SK-N-SH treated with all-trans-retinoic acid at 6 μM for 48 hours (cell line): Measurements from ENCODE around the gene SDK1.

Source experiments
- ATAC-seq: fragments of 200-7000 bp; cut with Tn5 transposase; 3 replicates; pipeline ENCODE4 v1.9.1; 2020; ENCODE audit warnings: mild to moderate bottlenecking, moderate library complexity
- ARNTL ChIP-seq: fragments of 450-650 bp; formaldehyde crosslinking; IDR thresholded peaks from 2 replicates; pipeline ENCODE4 v1.5.0; 2020; ENCODE audit warnings: low read depth, mild to moderate bottlenecking, moderate library complexity, borderline replicate concordance
- CREB5 ChIP-seq: fragments of 250-450 bp; sonication (Bioruptor Pico); IDR thresholded peaks from 2 replicates; pipeline ENCODE4 v1.5.1; 2020; ENCODE audit warnings: low read depth, mild to moderate bottlenecking, moderate library complexity
- CSDC2 ChIP-seq: fragments of 250-450 bp; sonication (Bioruptor Pico); IDR thresholded peaks from 2 replicates; pipeline ENCODE4 v1.5.0; 2020; ENCODE audit warnings: mild to moderate bottlenecking, moderate library complexity
- CSRNP3 ChIP-seq: fragments of 250-450 bp; sonication (Bioruptor Pico); IDR thresholded peaks from 2 replicates; pipeline ENCODE4 v1.5.1; 2021; ENCODE audit warnings: mild to moderate bottlenecking, moderate library complexity
- GLIS3 ChIP-seq: fragments of 250-450 bp; sonication (Bioruptor Pico); IDR thresholded peaks from 2 replicates; pipeline ENCODE4 v1.5.0; 2020; ENCODE audit warnings: mild to moderate bottlenecking, moderate library complexity
- ISL1 ChIP-seq: fragments of 250-450 bp; sonication (Bioruptor Pico); IDR thresholded peaks from 2 replicates; pipeline ENCODE4 v2.1.2; 2022; ENCODE audit warnings: mild to moderate bottlenecking, moderate library complexity
- OSR1 ChIP-seq: fragments of 250-450 bp; sonication (Bioruptor Pico); IDR thresholded peaks from 2 replicates; pipeline ENCODE4 v1.8.0; 2022; ENCODE audit warnings: moderate library complexity, mild to moderate bottlenecking, inconsistent platforms
- PATZ1 ChIP-seq: fragments of 250-450 bp; sonication (Bioruptor Pico); IDR thresholded peaks from 2 replicates; pipeline ENCODE4 v1.8.0; 2020; ENCODE audit warnings: mild to moderate bottlenecking, moderate library complexity, borderline replicate concordance
- POU6F1 ChIP-seq: fragments of 250-450 bp; sonication (Bioruptor Pico); IDR thresholded peaks from 2 replicates; pipeline ENCODE4 v1.8.0; 2021; ENCODE audit warnings: low read depth, mild to moderate bottlenecking, moderate library complexity, borderline replicate concordance
- PPARA ChIP-seq: fragments of 250-450 bp; sonication (Bioruptor Pico); IDR thresholded peaks from 2 replicates; pipeline ENCODE4 v1.5.0; 2020; ENCODE audit warnings: mild to moderate bottlenecking, borderline replicate concordance
- RARB ChIP-seq: fragments of 250-450 bp; sonication (Bioruptor Pico); IDR thresholded peaks from 2 replicates; pipeline ENCODE4 v1.8.0; 2021; ENCODE audit warnings: mild to moderate bottlenecking, moderate library complexity
- SNAI2 ChIP-seq: fragments of 250-450 bp; sonication (Bioruptor Pico); IDR thresholded peaks from 2 replicates; pipeline ENCODE4 v1.5.0; 2020; ENCODE audit warnings: mild to moderate bottlenecking, moderate library complexity
- TCF4 ChIP-seq: fragments of 250-450 bp; sonication (Bioruptor Pico); IDR thresholded peaks from 2 replicates; pipeline ENCODE4 v1.8.0; 2021; ENCODE audit warnings: mild to moderate bottlenecking, moderate library complexity, borderline replicate concordance
- TOX ChIP-seq: fragments of 250-450 bp; sonication (Bioruptor Pico); IDR thresholded peaks from 2 replicates; pipeline ENCODE4 v1.8.0; 2021; ENCODE audit warnings: mild to moderate bottlenecking, moderate library complexity, borderline replicate concordance
- ZC3H10 ChIP-seq: fragments of 250-450 bp; sonication (Bioruptor Pico); IDR thresholded peaks from 2 replicates; pipeline ENCODE4 v1.5.1; 2021; ENCODE audit warnings: mild to moderate bottlenecking, moderate library complexity
- ZFP30 ChIP-seq: fragments of 450-650 bp; formaldehyde crosslinking; IDR thresholded peaks from 2 replicates; pipeline ENCODE4 v1.5.0; 2022; ENCODE audit warnings: mild to moderate bottlenecking, moderate library complexity
- ZNF565 ChIP-seq: fragments of 450-650 bp; formaldehyde crosslinking; conservative IDR thresholded peaks from 2 replicates; pipeline ENCODE4 v1.5.0; 2020; ENCODE audit warnings: low read depth, mild to moderate bottlenecking, moderate library complexity
- ZNF70 ChIP-seq: fragments of 450-650 bp; formaldehyde crosslinking; IDR thresholded peaks from 2 replicates; pipeline ENCODE4 v1.5.0; 2020; ENCODE audit warnings: mild to moderate bottlenecking, moderate library complexity
- ZNF8 ChIP-seq: fragments of 450-650 bp; formaldehyde crosslinking; IDR thresholded peaks from 2 replicates; pipeline ENCODE4 v1.5.0; 2020; ENCODE audit warnings: mild to moderate bottlenecking, moderate library complexity
- TF ChIP-seq, protein P1 (sequence below): fragments of 250-450 bp; sonication (Bioruptor Pico); IDR thresholded peaks from 2 replicates; pipeline ENCODE4 v1.5.0; 2020; ENCODE audit warnings: mild to moderate bottlenecking, moderate library complexity

Gene SDK1

DNA sequence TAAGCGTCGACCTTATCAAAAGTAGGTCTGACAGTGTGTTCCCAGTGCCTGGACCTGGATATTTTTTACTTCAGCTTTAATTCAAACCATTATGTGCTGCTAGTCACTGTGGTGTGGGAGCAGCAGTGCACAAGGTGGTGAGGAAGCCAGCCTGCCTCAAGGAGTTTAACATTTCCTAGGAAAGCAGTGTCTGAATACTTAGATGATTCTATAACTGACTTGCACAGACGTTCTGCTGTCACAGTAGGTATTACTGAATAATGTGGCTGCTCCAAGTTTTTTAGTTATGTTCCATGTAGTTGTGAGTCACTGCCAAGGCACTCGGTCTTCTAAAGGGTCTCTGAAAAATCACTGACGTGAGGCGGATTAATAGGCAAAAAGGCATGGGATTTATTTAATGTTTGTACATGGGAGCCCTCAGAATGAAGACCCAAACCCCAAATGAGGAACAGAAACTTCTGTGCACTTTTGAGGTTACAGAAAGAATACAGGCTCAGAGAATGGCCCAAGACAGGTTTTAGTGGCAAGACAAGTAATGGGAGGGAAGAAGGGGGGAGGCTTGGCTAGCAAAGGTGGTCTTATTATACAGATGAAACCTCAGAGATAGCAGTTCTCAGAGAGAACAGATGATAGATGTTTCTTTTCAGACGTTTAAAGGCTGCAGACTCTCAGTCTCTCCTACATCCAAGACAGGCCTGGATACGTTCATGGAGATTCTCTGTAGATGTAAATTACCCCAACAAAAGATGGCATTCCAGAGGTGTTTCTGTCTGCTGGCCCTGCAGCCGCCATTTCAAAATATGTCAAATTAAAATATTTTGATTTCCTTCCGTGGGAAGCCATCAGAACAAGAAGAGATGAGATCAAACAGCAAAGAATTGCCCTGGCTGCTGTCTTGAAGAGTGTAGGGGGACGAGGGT is 209.3 kb downstream of the SDK1 start:
- TF ChIP-seq ZNF565 (CRISPR knock-in tag) (no peak), RARB (CRISPR knock-in tag) (no peak), ZNF8 (CRISPR knock-in tag) (no peak), TCF4 (CRISPR knock-in tag) (no peak), ZFP30 (no peak), TOX (CRISPR knock-in tag) (no peak), PATZ1 (CRISPR knock-in tag) (no peak), ZC3H10 (no peak), PPARA (no peak), CSDC2 (CRISPR knock-in tag) (no peak), OSR1 (CRISPR knock-in tag) (no peak)
- TF ChIP-seq, protein P1, sequence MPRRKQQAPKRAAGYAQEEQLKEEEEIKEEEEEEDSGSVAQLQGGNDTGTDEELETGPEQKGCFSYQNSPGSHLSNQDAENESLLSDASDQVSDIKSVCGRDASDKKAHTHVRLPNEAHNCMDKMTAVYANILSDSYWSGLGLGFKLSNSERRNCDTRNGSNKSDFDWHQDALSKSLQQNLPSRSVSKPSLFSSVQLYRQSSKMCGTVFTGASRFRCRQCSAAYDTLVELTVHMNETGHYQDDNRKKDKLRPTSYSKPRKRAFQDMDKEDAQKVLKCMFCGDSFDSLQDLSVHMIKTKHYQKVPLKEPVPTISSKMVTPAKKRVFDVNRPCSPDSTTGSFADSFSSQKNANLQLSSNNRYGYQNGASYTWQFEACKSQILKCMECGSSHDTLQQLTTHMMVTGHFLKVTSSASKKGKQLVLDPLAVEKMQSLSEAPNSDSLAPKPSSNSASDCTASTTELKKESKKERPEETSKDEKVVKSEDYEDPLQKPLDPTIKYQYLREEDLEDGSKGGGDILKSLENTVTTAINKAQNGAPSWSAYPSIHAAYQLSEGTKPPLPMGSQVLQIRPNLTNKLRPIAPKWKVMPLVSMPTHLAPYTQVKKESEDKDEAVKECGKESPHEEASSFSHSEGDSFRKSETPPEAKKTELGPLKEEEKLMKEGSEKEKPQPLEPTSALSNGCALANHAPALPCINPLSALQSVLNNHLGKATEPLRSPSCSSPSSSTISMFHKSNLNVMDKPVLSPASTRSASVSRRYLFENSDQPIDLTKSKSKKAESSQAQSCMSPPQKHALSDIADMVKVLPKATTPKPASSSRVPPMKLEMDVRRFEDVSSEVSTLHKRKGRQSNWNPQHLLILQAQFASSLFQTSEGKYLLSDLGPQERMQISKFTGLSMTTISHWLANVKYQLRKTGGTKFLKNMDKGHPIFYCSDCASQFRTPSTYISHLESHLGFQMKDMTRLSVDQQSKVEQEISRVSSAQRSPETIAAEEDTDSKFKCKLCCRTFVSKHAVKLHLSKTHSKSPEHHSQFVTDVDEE (CRISPR knock-in tag), result no peak
- no peak; the same call in 2 of the 3 replicates for ATAC-seq

- TF ChIP-seq TOX (CRISPR knock-in tag), result no peak
- TF ChIP-seq PPARA, result no peak
- TF ChIP-seq, protein P1 (CRISPR knock-in tag), result no peak
- no peak for TF ChIP-seq TCF4 (CRISPR knock-in tag)
- TF ChIP-seq ZNF70 (CRISPR knock-in tag), result no peak
- no peak for TF ChIP-seq ZC3H10
- TF ChIP-seq POU6F1, result no peak
- no peak for TF ChIP-seq CSRNP3 (CRISPR knock-in tag)
- no peak for TF ChIP-seq ZNF8 (CRISPR knock-in tag)
- no peak for TF ChIP-seq SNAI2
- TF ChIP-seq ARNTL, result no peak
- TF ChIP-seq CREB5, result no peak
- TF ChIP-seq GLIS3 (CRISPR knock-in tag), result no peak
- TF ChIP-seq PATZ1 (CRISPR knock-in tag), result no peak
- no peak for TF ChIP-seq OSR1 (CRISPR knock-in tag)
- no peak for TF ChIP-seq ISL1 (CRISPR knock-in tag)
- TF ChIP-seq ZNF565 (CRISPR knock-in tag), result no peak
- ATAC-seq, result no peak
Observed at GRCh38 chr7:3517344-3517743, 216.3 kb downstream of the SDK1 start.
